HEK293 (cell line): Measurements from ENCODE around the gene AGFG1.
"Not testable (repeated sequence)": the region's sequence is repeated elsewhere in the genome, so short reads cannot be mapped to it uniquely, and the experiment has no call there.

Experiments used
- CTCF ChIA-PET: fragments of 350-600 bp; formaldehyde crosslinking; extraction: SDS; loops from one replicate; lab custom pipeline; 2021; ENCODE audit warnings: antibody characterized with exemption; lab: Yijun Ruan, JAX
- POLR2A ChIA-PET: fragments of 300-600 bp; formaldehyde crosslinking; extraction: SDS; loops from one replicate; lab custom pipeline; 2020; ENCODE audit warnings: antibody characterized with exemption, inconsistent platforms; lab: Yijun Ruan, JAX
- H3K27ac ChIP-seq: fragments of 200-500 bp; sonication (Bioruptor generic); 2 replicates; pipeline ENCODE4 v1.5.1; 2014; ENCODE audit warnings: low read depth, low read length, control low read depth, inconsistent platforms; ENCODE audit errors: extremely low read depth
- H3K36me3 ChIP-seq, 2 experiments: fragments of 200-500 bp in 1 of 2; sonication (Bioruptor generic) in 1 of 2; 1 replicate in 1 of 2; 2 replicates in 1 of 2; pipeline ENCODE4 v1.5.1; 2014 to 2017; ENCODE audit warnings: inconsistent platforms in 2 of 2, low read length in 2 of 2; ENCODE audit not compliant: control insufficient read depth in 2 of 2, insufficient read depth in 1 of 2
- H3K4me1 ChIP-seq: fragments of 200-500 bp; sonication (Bioruptor generic); 2 replicates; pipeline ENCODE4 v1.5.1; 2014; ENCODE audit warnings: mild to moderate bottlenecking, low read length, inconsistent platforms; ENCODE audit not compliant: control insufficient read depth, insufficient read depth
- H3K4me3 ChIP-seq: 2 replicates; pipeline ENCODE4 v1.5.1; 2011; ENCODE audit warnings: low read depth, mild to moderate bottlenecking, control low read depth, low read length, moderate library complexity
- H3K9me3 ChIP-seq: fragments of 200-500 bp; sonication (Bioruptor generic); 2 replicates; pipeline ENCODE4 v1.5.1; 2014; ENCODE audit warnings: low read depth, low read length, inconsistent platforms; ENCODE audit not compliant: control insufficient read depth, insufficient read depth
- FEZF1 ChIP-seq: fragments of 450-650 bp; formaldehyde crosslinking; IDR thresholded peaks from 2 replicates; pipeline ENCODE4 v1.5.1; 2016; ENCODE audit warnings: missing biosample characterization, missing genetic modification characterization
- GLI4 ChIP-seq: fragments of 450-650 bp; formaldehyde crosslinking; IDR thresholded peaks from 2 replicates; pipeline ENCODE4 v1.5.1; 2016; ENCODE audit warnings: missing biosample characterization, missing genetic modification characterization
- KLF8 ChIP-seq: fragments of 450-650 bp; formaldehyde crosslinking; IDR thresholded peaks from 2 replicates; pipeline ENCODE4 v1.5.1; 2016; ENCODE audit warnings: missing biosample characterization, missing genetic modification characterization
- KLF9 ChIP-seq: fragments of 450-650 bp; formaldehyde crosslinking; IDR thresholded peaks from 2 replicates; pipeline ENCODE4 v1.5.1; 2016; ENCODE audit warnings: missing biosample characterization, missing genetic modification characterization, low read depth
- MEIS1 ChIP-seq: sonication (generic); formaldehyde crosslinking; IDR thresholded peaks from 2 replicates; pipeline ENCODE4 v1.8.1; 2022; ENCODE audit warnings: missing genetic modification reagents, mild to moderate bottlenecking, borderline replicate concordance
- ZFP69B ChIP-seq: fragments of 450-650 bp; formaldehyde crosslinking; IDR thresholded peaks from 2 replicates; pipeline ENCODE4 v1.5.1; 2016; ENCODE audit warnings: missing biosample characterization, missing genetic modification characterization
- ZNF121 ChIP-seq: fragments of 450-650 bp; formaldehyde crosslinking; IDR thresholded peaks from 2 replicates; pipeline ENCODE4 v1.5.1; 2016; ENCODE audit warnings: missing biosample characterization, missing genetic modification characterization
- ZNF132 ChIP-seq: fragments of 450-650 bp; formaldehyde crosslinking; IDR thresholded peaks from 2 replicates; pipeline ENCODE4 v1.5.1; 2017; ENCODE audit warnings: missing biosample characterization, missing genetic modification characterization, borderline replicate concordance
- ZNF138 ChIP-seq: fragments of 450-650 bp; formaldehyde crosslinking; IDR thresholded peaks from 2 replicates; pipeline ENCODE4 v1.5.1; 2016; ENCODE audit warnings: missing biosample characterization, missing genetic modification characterization, borderline replicate concordance
- ZNF221 ChIP-seq: fragments of 450-650 bp; formaldehyde crosslinking; IDR thresholded peaks from 2 replicates; pipeline ENCODE4 v1.5.1; 2017; ENCODE audit warnings: missing biosample characterization, missing genetic modification characterization, borderline replicate concordance
- ZNF248 ChIP-seq: fragments of 450-650 bp; formaldehyde crosslinking; IDR thresholded peaks from 2 replicates; pipeline ENCODE4 v1.5.1; 2017; ENCODE audit warnings: missing biosample characterization, missing genetic modification characterization
- ZNF354C ChIP-seq: fragments of 450-650 bp; formaldehyde crosslinking; IDR thresholded peaks from 2 replicates; pipeline ENCODE4 v1.5.1; 2016; ENCODE audit warnings: missing biosample characterization, missing genetic modification characterization, low read depth, borderline replicate concordance
- ZNF394 ChIP-seq: fragments of 450-650 bp; formaldehyde crosslinking; IDR thresholded peaks from 2 replicates; pipeline ENCODE4 v1.5.1; 2016; ENCODE audit warnings: missing biosample characterization, missing genetic modification characterization, mild to moderate bottlenecking, moderate library complexity, borderline replicate concordance
- ZNF404 ChIP-seq: fragments of 450-650 bp; formaldehyde crosslinking; IDR thresholded peaks from 2 replicates; pipeline ENCODE4 v1.5.1; 2017; ENCODE audit warnings: missing biosample characterization, missing genetic modification characterization
- ZNF701 ChIP-seq: fragments of 450-650 bp; formaldehyde crosslinking; IDR thresholded peaks from 2 replicates; pipeline ENCODE4 v1.5.1; 2016; ENCODE audit warnings: missing biosample characterization, missing genetic modification characterization
- TF ChIP-seq, protein P1 (sequence below): fragments of 450-650 bp; formaldehyde crosslinking; conservative IDR thresholded peaks from 2 replicates; pipeline ENCODE4 v1.5.1; 2016; ENCODE audit warnings: low read depth, missing biosample characterization, missing genetic modification characterization
- TF ChIP-seq, protein P2 (sequence below): fragments of 450-650 bp; formaldehyde crosslinking; IDR thresholded peaks from 2 replicates; pipeline ENCODE4 v1.5.0; 2017; ENCODE audit warnings: missing biosample characterization, missing genetic modification characterization, borderline replicate concordance
- TF ChIP-seq, protein P3 (sequence below): fragments of 450-650 bp; IDR thresholded peaks from 2 replicates; pipeline ENCODE4 v1.5.1; 2018; ENCODE audit warnings: missing biosample characterization, missing genetic modification characterization
- TF ChIP-seq, protein P4 (sequence below): fragments of 450-650 bp; formaldehyde crosslinking; IDR thresholded peaks from 2 replicates; pipeline ENCODE4 v1.5.1; 2016; ENCODE audit warnings: missing biosample characterization, missing genetic modification characterization

AGFG1 gene

DNA sequence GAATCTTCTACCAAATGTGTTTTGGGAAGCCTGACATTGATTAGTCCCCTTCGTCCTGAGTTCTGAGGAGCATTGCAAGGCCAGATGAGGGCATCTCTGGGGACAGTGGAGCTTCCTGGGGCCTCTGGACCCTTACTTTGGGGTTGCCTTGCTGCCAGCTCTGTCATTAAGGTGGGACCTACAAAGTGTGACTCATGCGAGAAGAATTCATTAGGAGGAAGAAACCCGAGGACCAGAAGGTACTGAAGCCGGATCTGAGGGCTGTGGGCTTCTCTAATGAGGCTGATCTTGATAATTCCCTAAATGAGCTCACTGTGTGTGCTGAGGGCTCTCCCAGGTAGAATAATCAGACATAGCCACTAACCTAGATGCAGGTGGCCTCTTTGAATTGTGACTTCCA lies 126.0 kb downstream of the AGFG1 start (continued):
- TF ChIP-seq, protein P1, sequence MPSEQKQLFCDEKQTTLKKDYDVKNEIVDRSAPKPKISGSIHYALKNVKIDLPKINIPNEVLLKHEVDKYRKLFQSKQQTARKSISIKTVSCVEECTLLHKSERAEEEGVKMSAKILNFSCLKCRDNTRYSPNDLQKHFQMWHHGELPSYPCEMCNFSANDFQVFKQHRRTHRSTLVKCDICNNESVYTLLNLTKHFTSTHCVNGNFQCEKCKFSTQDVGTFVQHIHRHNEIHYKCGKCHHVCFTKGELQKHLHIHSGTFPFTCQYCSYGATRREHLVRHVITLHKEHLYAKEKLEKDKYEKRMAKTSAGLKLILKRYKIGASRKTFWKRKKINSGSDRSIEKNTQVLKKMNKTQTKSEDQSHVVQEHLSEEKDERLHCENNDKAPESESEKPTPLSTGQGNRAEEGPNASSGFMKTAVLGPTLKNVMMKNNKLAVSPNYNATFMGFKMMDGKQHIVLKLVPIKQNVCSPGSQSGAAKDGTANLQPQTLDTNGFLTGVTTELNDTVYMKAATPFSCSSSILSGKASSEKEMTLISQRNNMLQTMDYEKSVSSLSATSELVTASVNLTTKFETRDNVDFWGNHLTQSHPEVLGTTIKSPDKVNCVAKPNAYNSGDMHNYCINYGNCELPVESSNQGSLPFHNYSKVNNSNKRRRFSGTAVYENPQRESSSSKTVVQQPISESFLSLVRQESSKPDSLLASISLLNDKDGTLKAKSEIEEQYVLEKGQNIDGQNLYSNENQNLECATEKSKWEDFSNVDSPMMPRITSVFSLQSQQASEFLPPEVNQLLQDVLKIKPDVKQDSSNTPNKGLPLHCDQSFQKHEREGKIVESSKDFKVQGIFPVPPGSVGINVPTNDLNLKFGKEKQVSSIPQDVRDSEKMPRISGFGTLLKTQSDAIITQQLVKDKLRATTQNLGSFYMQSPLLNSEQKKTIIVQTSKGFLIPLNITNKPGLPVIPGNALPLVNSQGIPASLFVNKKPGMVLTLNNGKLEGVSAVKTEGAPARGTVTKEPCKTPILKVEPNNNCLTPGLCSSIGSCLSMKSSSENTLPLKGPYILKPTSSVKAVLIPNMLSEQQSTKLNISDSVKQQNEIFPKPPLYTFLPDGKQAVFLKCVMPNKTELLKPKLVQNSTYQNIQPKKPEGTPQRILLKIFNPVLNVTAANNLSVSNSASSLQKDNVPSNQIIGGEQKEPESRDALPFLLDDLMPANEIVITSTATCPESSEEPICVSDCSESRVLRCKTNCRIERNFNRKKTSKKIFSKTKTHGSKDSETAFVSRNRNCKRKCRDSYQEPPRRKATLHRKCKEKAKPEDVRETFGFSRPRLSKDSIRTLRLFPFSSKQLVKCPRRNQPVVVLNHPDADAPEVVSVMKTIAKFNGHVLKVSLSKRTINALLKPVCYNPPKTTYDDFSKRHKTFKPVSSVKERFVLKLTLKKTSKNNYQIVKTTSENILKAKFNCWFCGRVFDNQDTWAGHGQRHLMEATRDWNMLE (tag by site-specific recombination): no peak
- no peak for TF ChIP-seq ZNF248 (tag by site-specific recombination)

DNA sequence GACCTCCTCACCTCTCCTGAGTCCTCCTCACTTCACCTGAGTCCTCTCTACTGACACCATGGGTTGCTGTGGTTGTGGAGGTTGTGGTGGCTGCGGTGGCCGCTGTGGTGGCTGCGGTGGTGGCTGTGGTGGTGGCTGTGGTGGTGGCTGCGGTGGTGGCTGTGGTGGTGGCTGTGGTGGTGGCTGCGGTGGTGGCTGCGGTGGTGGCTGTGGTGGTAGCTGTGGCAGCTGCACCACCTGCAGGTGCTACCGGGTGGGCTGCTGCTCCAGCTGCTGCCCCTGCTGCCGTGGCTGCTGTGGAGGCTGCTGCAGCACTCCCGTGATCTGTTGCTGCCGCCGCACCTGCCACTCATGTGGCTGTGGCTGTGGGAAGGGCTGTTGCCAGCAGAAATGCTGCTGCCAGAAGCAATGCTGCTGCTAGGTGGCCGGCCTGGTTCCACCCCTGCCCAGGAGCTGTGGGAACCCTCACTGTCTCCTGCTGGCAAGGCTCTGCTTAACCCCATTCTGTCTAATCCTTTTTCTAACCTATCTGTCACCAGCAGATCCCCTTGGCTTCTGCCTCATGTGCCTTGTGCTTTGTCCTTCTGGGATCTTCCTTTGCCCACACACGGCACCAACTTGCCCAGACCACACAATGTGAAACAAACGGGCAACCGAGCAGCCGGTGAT lies 127.0 kb downstream of the AGFG1 start, which contains the start of gene SCYGR2:
Gene SCYGR2 (plus strand): TSS at position 59 of the 669 bp plus-strand sequence. CDS start 0 bp downstream, at position 59.
- CTCF ChIA-PET, H3K27ac ChIP-seq: not testable (repeated sequence)

DNA sequence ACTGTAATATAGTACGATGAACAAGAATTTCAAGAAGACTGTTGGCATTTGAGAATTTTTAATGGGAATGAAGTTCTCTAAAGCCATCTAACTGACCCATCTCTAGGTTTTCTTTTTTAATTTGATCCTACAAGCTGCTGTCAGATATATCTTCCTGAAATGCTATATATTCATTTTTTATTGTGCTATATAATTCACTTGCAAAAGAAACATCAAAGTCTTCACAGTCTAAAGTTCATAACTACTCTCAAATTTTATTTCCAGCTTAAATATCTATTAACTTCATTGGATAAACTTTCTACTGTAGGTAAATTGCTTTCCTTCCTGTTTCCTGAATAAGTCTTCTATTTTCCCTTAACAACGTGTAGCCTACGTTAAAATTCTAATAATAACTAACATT lies 130.4 kb downstream of the AGFG1 start:
- Histone ChIP-seq H3K9me3 (no peaks in the 10 kb centered on the region), H3K4me1 (no peaks in the 10 kb centered on the region), H3K27ac (no peak overlapping the region), H3K36me3 (no peaks in the 10 kb centered on the region), H3K4me3 (no peak overlapping the region)
- ChIA-PET CTCF (interaction anchor here (0.6 kb wide), 1 partner anchor 56 kb away, joined by 5 read pairs; no protein-coding TSS in a partner anchor), POLR2A (no interaction called here)
- TF ChIP-seq ZNF354C: no peak
- no peak for TF ChIP-seq KLF9 (tag by site-specific recombination)
- no peak for TF ChIP-seq ZNF701 (tag by site-specific recombination)

More for the DNA sequence above, 127.0 kb downstream of the AGFG1 start, which contains the start of gene SCYGR2:
- H3K4me3 ChIP-seq, H3K4me1 ChIP-seq, H3K9me3 ChIP-seq, H3K36me3 ChIP-seq, POLR2A ChIA-PET: not testable (repeated sequence)

DNA sequence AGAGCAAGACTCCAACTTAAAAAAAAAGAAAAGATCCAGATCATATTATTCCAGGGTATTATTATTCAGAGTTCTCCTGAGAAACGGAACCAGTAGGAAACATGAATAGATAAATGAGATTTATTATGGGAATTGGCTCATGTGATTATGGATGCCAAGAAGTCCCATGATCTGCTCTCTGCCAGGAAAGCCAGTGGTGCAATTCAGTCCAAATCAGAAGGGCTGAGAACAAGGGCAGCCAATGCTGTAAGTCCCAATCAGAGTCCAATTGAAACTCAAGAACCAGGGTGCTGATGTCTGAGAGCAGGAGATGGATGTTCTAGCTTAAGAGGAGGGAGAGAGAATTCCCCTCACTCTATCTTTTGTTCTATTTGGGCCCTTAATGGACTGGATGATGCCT lies 134.5 kb downstream of the AGFG1 start:
- POLR2A ChIA-PET: no interaction called here
- no peak overlapping the region for H3K27ac ChIP-seq
- no peak overlapping the region for H3K4me3 ChIP-seq
- no peaks in the 10 kb centered on the region for H3K36me3 ChIP-seq
- CTCF ChIA-PET: no interaction called here
- no peaks in the 10 kb centered on the region for H3K4me1 ChIP-seq
- no peaks in the 10 kb centered on the region for H3K9me3 ChIP-seq
- TF ChIP-seq, protein P2, sequence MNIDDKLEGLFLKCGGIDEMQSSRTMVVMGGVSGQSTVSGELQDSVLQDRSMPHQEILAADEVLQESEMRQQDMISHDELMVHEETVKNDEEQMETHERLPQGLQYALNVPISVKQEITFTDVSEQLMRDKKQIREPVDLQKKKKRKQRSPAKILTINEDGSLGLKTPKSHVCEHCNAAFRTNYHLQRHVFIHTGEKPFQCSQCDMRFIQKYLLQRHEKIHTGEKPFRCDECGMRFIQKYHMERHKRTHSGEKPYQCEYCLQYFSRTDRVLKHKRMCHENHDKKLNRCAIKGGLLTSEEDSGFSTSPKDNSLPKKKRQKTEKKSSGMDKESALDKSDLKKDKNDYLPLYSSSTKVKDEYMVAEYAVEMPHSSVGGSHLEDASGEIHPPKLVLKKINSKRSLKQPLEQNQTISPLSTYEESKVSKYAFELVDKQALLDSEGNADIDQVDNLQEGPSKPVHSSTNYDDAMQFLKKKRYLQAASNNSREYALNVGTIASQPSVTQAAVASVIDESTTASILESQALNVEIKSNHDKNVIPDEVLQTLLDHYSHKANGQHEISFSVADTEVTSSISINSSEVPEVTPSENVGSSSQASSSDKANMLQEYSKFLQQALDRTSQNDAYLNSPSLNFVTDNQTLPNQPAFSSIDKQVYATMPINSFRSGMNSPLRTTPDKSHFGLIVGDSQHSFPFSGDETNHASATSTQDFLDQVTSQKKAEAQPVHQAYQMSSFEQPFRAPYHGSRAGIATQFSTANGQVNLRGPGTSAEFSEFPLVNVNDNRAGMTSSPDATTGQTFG (tag by site-specific recombination): no peak
- TF ChIP-seq ZNF132 (tag by site-specific recombination) (no peak), MEIS1 (CRISPR knock-in tag) (no peak), GLI4 (tag by site-specific recombination) (no peak), FEZF1 (tag by site-specific recombination) (no peak), ZFP69B (tag by site-specific recombination) (no peak), ZNF138 (no peak), ZNF404 (tag by site-specific recombination) (no peak), ZNF221 (tag by site-specific recombination) (no peak), ZNF394 (tag by site-specific recombination) (no peak), ZNF121 (tag by site-specific recombination) (no peak), KLF8 (no peak)
- TF ChIP-seq, protein P3, sequence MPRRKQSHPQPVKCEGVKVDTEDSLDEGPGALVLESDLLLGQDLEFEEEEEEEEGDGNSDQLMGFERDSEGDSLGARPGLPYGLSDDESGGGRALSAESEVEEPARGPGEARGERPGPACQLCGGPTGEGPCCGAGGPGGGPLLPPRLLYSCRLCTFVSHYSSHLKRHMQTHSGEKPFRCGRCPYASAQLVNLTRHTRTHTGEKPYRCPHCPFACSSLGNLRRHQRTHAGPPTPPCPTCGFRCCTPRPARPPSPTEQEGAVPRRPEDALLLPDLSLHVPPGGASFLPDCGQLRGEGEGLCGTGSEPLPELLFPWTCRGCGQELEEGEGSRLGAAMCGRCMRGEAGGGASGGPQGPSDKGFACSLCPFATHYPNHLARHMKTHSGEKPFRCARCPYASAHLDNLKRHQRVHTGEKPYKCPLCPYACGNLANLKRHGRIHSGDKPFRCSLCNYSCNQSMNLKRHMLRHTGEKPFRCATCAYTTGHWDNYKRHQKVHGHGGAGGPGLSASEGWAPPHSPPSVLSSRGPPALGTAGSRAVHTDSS (tag by site-specific recombination): no peak
- TF ChIP-seq, protein P4, sequence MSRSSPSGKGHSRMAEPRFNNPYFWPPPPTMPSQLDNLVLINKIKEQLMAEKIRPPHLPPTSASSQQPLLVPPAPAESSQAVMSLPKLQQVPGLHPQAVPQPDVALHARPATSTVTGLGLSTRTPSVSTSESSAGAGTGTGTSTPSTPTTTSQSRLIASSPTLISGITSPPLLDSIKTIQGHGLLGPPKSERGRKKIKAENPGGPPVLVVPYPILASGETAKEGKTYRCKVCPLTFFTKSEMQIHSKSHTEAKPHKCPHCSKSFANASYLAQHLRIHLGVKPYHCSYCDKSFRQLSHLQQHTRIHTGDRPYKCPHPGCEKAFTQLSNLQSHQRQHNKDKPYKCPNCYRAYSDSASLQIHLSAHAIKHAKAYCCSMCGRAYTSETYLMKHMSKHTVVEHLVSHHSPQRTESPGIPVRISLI (tag by site-specific recombination): no peak
